ENCODE data around the gene GNAT1. TPM values are rescaled to one million over a fixed set of nuclear protein-coding genes. Genes with fewer than 3 reads are reported as not detected.

GNAT1 gene
- total RNA-seq: under 1 TPM in 4 of 8 experiments, not detected in 4; 0.27 to 0.66 (median 0.34) TPM

- Histone ChIP-seq H3K4me3 (no peak within 1 kb of the TSS), H3K4me1 (replicated peaks in 1 of 2) (peaks cover 0 to 11% of the 10 kb centered on the region in 2 donors), H3K27ac (no peak within 1 kb of the TSS)
- in situ Hi-C loops (cut with MboI; ENCODE audit: low pct_unique_long_range_greater_than_20kb in 2 of 9, low sequenced_read_pairs in 9 of 9, unreplicated experiment in 9 of 9): loop anchor here in 2 of 9 experiments (10.0 kb wide), 1 partner anchor 84 kb away; the partner anchor contains the start of gene LSMEM2 (in 2 of the 2)
- ATAC-seq (replicated peaks in 6 of 8): no peak
- WGBS, 10 experiments: 62 to 71% (median 67%) methylated on average over 2 of the region's 8 CpGs; no CpG with 5 or more reads in 7 of the 10 experiments
Measured at GRCh38 chr3:50190936-50191660, at the start of gene GNAT1. Gene GNAT1, plus strand, starts transcription at chr3:50191610. Its CDS starts 116 bp downstream, at chr3:50191726.

DNA sequence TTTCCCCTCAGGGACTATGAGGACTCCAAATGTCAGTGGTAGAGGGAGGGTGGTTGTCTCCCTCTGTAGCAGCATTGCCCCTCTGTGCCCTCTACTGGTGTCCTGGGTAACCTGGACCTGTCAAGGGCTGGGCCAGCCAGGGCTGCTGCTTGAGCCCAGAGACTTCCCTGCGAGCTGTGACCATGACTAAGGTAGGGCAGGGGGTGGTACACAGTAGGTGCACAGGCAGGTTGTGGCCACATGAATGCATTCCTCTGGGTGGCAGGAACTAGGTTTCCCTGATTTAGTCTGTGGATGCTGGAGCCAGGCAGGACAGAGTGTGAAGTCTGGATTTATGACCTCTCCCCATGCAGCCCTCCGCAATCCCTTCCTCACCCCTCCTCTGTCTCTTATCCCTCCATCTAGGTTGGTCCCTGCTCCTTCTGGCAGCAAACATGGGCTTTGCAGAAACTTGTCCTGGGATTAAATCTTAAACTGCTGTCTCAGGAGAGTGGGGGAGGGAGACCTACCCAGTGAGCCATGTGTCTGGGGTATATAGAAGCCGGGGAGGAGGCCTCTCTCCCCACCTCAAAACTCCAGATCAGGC, 45.0 kb upstream of the GNAT1 start:
- Histone ChIP-seq H3K4me3 (no peak overlapping the region), H3K4me1 (replicated peaks in 1 of 2) (no peaks in the 10 kb centered on the region), H3K27ac (no peak overlapping the region)
- ATAC-seq (replicated peaks in 6 of 8): peak in 5 of 8 experiments; percentile 12 to 49 (median 21)
- in situ Hi-C loops (cut with MboI; ENCODE audit: low pct_unique_long_range_greater_than_20kb in 2 of 9, low sequenced_read_pairs in 9 of 9, unreplicated experiment in 9 of 9): no loop called here
- WGBS, 10 experiments: 20 to 100% (median 80%) methylated on average over 1 to 2 of the region's 3 CpGs; no CpG with 5 or more reads in 5 of the 10 experiments

GRCh38 chr3:50147016-50147415, 44.4 kb upstream of the GNAT1 start:
- no peak for ATAC-seq (replicated peaks in 6 of 8)
- H3K27ac ChIP-seq: no peak overlapping the region
- H3K4me3 ChIP-seq: no peak overlapping the region
- in situ Hi-C loops (cut with MboI; ENCODE audit: low pct_unique_long_range_greater_than_20kb in 2 of 9, low sequenced_read_pairs in 9 of 9, unreplicated experiment in 9 of 9): no loop called here
- WGBS, 10 experiments: 40 to 95% (median 84%) methylated on average over 1 to 6 of the region's 7 CpGs; no CpG with 5 or more reads in 6 of the 10 experiments
- no peaks in the 10 kb centered on the region for H3K4me1 ChIP-seq (replicated peaks in 1 of 2)

- Histone ChIP-seq H3K27ac (no peak overlapping the region), H3K4me1 (replicated peaks in 1 of 2) (no peaks in the 10 kb centered on the region), H3K4me3 (no peak overlapping the region)
- WGBS, 10 experiments: 0 to 100% (median 0%) methylated on average over 1 of the region's 2 CpGs; no CpG with 5 or more reads in 7 of the 10 experiments
- ATAC-seq (replicated peaks in 6 of 8): peak in 3 of 8 experiments; percentile 27 to 50 (median 40)
- in situ Hi-C loops (cut with MboI; ENCODE audit: low pct_unique_long_range_greater_than_20kb in 2 of 9, low sequenced_read_pairs in 9 of 9, unreplicated experiment in 9 of 9): no loop called here
Measured at GRCh38 chr3:50147447-50147846, 44.0 kb upstream of the GNAT1 start.

DNA sequence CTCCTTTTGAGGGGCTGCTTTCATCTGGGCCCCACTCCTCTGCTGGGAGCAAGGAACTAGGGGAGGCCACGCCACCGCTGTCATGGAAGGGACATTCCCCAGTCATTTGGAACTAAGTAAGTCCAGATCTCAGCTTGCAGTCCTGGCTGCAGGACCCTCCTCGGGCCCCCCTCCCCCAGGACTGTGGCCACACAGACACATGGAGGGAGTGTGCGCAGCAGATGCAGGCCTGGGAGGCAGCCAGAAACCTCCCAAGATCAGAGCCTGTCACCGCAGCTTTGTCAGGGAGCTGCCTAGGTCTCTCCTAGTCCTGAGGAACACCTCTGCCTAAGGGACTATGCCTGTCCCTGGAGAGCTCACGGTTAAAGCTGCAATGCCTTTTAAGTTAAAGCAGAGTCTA, 43.5 kb upstream of the GNAT1 start:
- Histone ChIP-seq H3K4me1 (replicated peaks in 1 of 2) (no peaks in the 10 kb centered on the region), H3K27ac (no peak overlapping the region), H3K4me3 (no peak overlapping the region)
- whole genome bisulfite sequencing, 10 experiments: 0 to 53% (median 10%) methylated on average over 1 to 4 of the region's 6 CpGs; no CpG with 5 or more reads in 6 of the 10 experiments
- in situ Hi-C loops (cut with MboI; ENCODE audit: low pct_unique_long_range_greater_than_20kb in 2 of 9, low sequenced_read_pairs in 9 of 9, unreplicated experiment in 9 of 9): no loop called here
- peak in 4 of 8 experiments; percentile 17 to 97 (median 84) for ATAC-seq (replicated peaks in 6 of 8)

DNA sequence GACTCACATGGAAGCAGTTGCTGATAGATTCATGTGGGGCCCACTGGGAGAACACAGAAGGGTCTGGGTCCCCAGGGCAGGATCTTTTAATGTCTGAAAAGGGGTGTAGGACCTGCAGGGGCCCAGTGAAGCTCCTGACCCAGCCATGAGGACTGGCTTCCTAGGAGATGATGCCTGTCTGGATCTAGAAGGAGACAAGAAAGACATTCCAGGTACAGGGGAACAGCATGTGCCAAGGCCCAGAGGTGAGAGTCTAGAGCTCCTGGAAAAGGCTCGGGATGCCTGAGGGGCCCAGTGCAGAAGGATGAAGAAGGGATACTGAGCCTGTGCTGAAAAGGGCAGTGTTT, 41.0 kb upstream of the GNAT1 start:
- ATAC-seq (replicated peaks in 6 of 8): no peak
- Histone ChIP-seq H3K27ac (no peak overlapping the region), H3K4me1 (replicated peaks in 1 of 2) (peaks cover 0 to 2% of the 10 kb centered on the region in 2 donors), H3K4me3 (no peak overlapping the region)
- in situ Hi-C loops (cut with MboI; ENCODE audit: low pct_unique_long_range_greater_than_20kb in 2 of 9, low sequenced_read_pairs in 9 of 9, unreplicated experiment in 9 of 9): no loop called here
- 86 to 100% (median 91%) methylated on average over 1 of the region's 1 CpG; no CpG with 5 or more reads in 7 of the 10 experiments for WGBS, 10 experiments

- H3K4me3 ChIP-seq: no peak overlapping the region
- WGBS, 10 experiments: 66 to 100% (median 73%) methylated on average over 1 to 3 of the region's 18 CpGs; no CpG with 5 or more reads in 6 of the 10 experiments
- in situ Hi-C loops (cut with MboI; ENCODE audit: low pct_unique_long_range_greater_than_20kb in 2 of 9, low sequenced_read_pairs in 9 of 9, unreplicated experiment in 9 of 9): no loop called here
- ATAC-seq (replicated peaks in 6 of 8): no peak
- H3K4me1 ChIP-seq (replicated peaks in 1 of 2): peaks cover 3 to 9% of the 10 kb centered on the region in 2 donors
- H3K27ac ChIP-seq: no peak overlapping the region
Measured at GRCh38 chr3:50150863-50151686, 40.3 kb upstream of the GNAT1 start.

- in situ Hi-C loops (cut with MboI; ENCODE audit: low pct_unique_long_range_greater_than_20kb in 2 of 9, low sequenced_read_pairs in 9 of 9, unreplicated experiment in 9 of 9): no loop called here
- no peak overlapping the region for H3K27ac ChIP-seq
- ATAC-seq (replicated peaks in 6 of 8): no peak
- WGBS, 10 experiments: 100% methylated on average over 1 of the region's 5 CpGs; no CpG with 5 or more reads in 9 of the 10 experiments
- H3K4me1 ChIP-seq (replicated peaks in 1 of 2): peaks cover 9 to 10% of the 10 kb centered on the region in 2 donors
- no peak overlapping the region for H3K4me3 ChIP-seq
Measured at GRCh38 chr3:50151728-50152127, 39.7 kb upstream of the GNAT1 start.

GRCh38 chr3:50153782-50154475, 37.5 kb upstream of the GNAT1 start:
- in situ Hi-C loops (cut with MboI; ENCODE audit: low pct_unique_long_range_greater_than_20kb in 2 of 9, low sequenced_read_pairs in 9 of 9, unreplicated experiment in 9 of 9): no loop called here
- WGBS, 10 experiments: 24 to 91% (median 80%) methylated on average over 2 to 7 of the region's 9 CpGs
- H3K4me3 ChIP-seq: peak overlapping the region; percentile 43 to 60 (median 46)

GRCh38 chr3:50154476-50154839, 37.0 kb upstream of the GNAT1 start:
- peak in 6 of 8 experiments; percentile 21 to 54 (median 50) for ATAC-seq (replicated peaks in 6 of 8)
- WGBS, 10 experiments: 15% methylated on average over 10 of the region's 34 CpGs; no CpG with 5 or more reads in 9 of the 10 experiments
- peak overlapping the region; percentile 43 to 60 (median 46) for H3K4me3 ChIP-seq
- in situ Hi-C loops (cut with MboI; ENCODE audit: low pct_unique_long_range_greater_than_20kb in 2 of 9, low sequenced_read_pairs in 9 of 9, unreplicated experiment in 9 of 9): no loop called here
- H3K4me1 ChIP-seq (replicated peaks in 1 of 2): peaks cover 15 to 25% of the 10 kb centered on the region in 2 donors
- H3K27ac ChIP-seq: no peak overlapping the region

More at GRCh38 chr3:50153782-50154475, 37.5 kb upstream of the GNAT1 start:
- Histone ChIP-seq H3K27ac (no peak overlapping the region), H3K4me1 (replicated peaks in 1 of 2) (peaks cover 15 to 25% of the 10 kb centered on the region in 2 donors)
- no peak for ATAC-seq (replicated peaks in 6 of 8)

GRCh38 chr3:50154840-50155490, 36.4 kb upstream of the GNAT1 start, which contains the start of gene SEMA3F:
Gene SEMA3F, plus strand, starts transcription at chr3:50155324. Its CDS starts 4,299 bp downstream, at chr3:50159623.
- WGBS, 10 experiments: 0% methylated on average over 6 to 9 of the region's 98 CpGs; no CpG with 5 or more reads in 8 of the 10 experiments
- in situ Hi-C loops (cut with MboI; ENCODE audit: low pct_unique_long_range_greater_than_20kb in 2 of 9, low sequenced_read_pairs in 9 of 9, unreplicated experiment in 9 of 9): no loop called here
- Histone ChIP-seq H3K4me3 (peak within 1 kb of the TSS; percentile 43 to 60 (median 46)), H3K4me1 (replicated peaks in 1 of 2) (peaks cover 15 to 25% of the 10 kb centered on the region in 2 donors), H3K27ac (no peak within 1 kb of the TSS)
- ATAC-seq (replicated peaks in 6 of 8): peak; percentile 85 to 93 (median 87)

GRCh38 chr3:50155491-50155878, 35.9 kb upstream of the GNAT1 start:
- in situ Hi-C loops (cut with MboI; ENCODE audit: low pct_unique_long_range_greater_than_20kb in 2 of 9, low sequenced_read_pairs in 9 of 9, unreplicated experiment in 9 of 9): no loop called here
- no peak overlapping the region for H3K27ac ChIP-seq
- WGBS, 10 experiments: 20% methylated on average over 1 of the region's 37 CpGs; no CpG with 5 or more reads in 9 of the 10 experiments
- ATAC-seq (replicated peaks in 6 of 8): no peak
- H3K4me1 ChIP-seq (replicated peaks in 1 of 2): peaks cover 15 to 25% of the 10 kb centered on the region in 2 donors
- H3K4me3 ChIP-seq: peak overlapping the region; percentile 43 to 60 (median 46)

Measured in motor neuron (in vitro differentiated cells).